ENCODE results near the gene CLK1.

CLK1 gene

GRCh38 chr2:200810252-200810997, 54.0 kb downstream of the CLK1 start:
- DNase-seq: no peak

- no peak for DNase-seq
Observed at GRCh38 chr2:200809506-200810251, 54.8 kb downstream of the CLK1 start.

Data from NCI-H1105 (cell line).